ENCODE results near the gene GARNL3.

DNA sequence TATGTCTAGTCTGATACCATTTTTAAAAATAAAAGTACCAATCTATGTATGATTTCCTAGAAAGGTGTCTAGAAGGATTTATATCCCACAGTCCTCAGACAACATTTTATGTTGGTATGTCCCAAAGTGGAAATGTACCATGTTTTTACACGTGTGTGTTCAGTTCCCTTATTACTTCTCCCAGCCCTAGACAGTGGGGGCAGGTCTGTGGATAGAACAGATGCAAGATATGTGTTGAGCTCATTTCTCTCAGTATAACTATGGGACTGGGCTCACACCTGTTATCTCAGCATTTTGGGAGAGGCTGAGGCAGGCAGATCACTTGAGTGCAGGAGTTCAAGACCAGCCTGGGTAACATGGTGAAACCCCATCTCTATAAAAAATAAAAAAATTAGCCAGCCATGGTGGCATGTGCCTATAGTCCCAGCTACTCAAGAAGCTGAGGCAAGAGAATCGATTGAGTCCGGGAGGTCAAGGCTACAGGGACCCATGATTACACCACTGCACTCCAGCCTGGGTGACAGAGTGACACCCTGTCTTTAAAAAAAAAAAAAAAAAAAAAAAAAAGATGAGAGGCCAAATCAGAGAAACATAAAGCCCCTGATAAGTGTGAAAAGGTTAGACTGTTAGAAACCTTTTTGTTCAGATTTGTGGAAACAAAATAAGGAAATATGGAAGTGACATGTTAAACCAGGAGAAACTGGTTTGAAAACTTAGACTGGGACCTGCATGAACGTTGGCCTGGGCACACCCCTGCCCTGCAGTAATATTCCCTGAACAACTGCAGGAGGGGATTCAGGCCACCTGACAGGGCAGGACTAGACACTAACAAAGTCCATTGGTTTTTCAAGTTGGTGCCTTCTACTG is 125.0 kb downstream of the GARNL3 start:
- TF ChIP-seq, protein P1, sequence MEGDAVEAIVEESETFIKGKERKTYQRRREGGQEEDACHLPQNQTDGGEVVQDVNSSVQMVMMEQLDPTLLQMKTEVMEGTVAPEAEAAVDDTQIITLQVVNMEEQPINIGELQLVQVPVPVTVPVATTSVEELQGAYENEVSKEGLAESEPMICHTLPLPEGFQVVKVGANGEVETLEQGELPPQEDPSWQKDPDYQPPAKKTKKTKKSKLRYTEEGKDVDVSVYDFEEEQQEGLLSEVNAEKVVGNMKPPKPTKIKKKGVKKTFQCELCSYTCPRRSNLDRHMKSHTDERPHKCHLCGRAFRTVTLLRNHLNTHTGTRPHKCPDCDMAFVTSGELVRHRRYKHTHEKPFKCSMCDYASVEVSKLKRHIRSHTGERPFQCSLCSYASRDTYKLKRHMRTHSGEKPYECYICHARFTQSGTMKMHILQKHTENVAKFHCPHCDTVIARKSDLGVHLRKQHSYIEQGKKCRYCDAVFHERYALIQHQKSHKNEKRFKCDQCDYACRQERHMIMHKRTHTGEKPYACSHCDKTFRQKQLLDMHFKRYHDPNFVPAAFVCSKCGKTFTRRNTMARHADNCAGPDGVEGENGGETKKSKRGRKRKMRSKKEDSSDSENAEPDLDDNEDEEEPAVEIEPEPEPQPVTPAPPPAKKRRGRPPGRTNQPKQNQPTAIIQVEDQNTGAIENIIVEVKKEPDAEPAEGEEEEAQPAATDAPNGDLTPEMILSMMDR (IDR thresholded peaks at IDR 0.05): no peak
- no peak for TF ChIP-seq POLR2A (IDR thresholded peaks at IDR 0.05)

Data from heart left ventricle (tissue), 13 donors.